Epithelial cell of alveolus of lung (primary cell): ENCODE results near the gene ABCB4. TPM values are rescaled to one million over a fixed set of nuclear protein-coding genes. Genes with fewer than 3 reads are reported as not detected.

Experiments
- total RNA-seq: library from RNA; depleted of rRNA; stranded (reverse); fragments of >200 nt; gene quantifications from 2 replicates; pipeline ENCODE4 v1.2.1, GENCODE V29; 2015

The ABCB4 gene
- 2.4 and 2.5 TPM in 2 replicates for total RNA-seq

GRCh38 chr7:87475359-87476178 is at the start of gene ABCB4:
ABCB4 (minus strand) TSS chr7:87475680; CDS start chr7:87475465, 215 bp downstream.

Other genes with a start within 250 kb of the ABCB4 start
- 8.0 and 8.2 TPM in 2 replicates for gene CROT, start 130.0 kb downstream of the ABCB4 start, total RNA-seq
- gene ABCB1, start 125.2 kb upstream of the ABCB4 start, total RNA-seq: 1.3 TPM in 1 of 2 replicates, not detected in the other
- 0.52 TPM in 1 of 2 replicates, not detected in the other for gene RUNDC3B, start 152.7 kb upstream of the ABCB4 start, total RNA-seq